ENCODE data around the gene DNM3.

The DNM3 gene

GRCh38 chr1:172453607-172454006 lies 612.3 kb downstream of the DNM3 start:
- no peak for TF ChIP-seq RAD21 (IDR thresholded peaks at IDR 0.05; ENCODE audit: low read depth)
- TF ChIP-seq EP300 (IDR thresholded peaks at IDR 0.05; ENCODE audit: borderline replicate concordance): no peak
- TF ChIP-seq CEBPB (IDR thresholded peaks at IDR 0.05): no peak
- no peak for TF ChIP-seq TAF1 (IDR thresholded peaks at IDR 0.05; ENCODE audit: low read depth)
- TF ChIP-seq YY1 (IDR thresholded peaks at IDR 0.05; ENCODE audit: low read depth): no peak

DNA sequence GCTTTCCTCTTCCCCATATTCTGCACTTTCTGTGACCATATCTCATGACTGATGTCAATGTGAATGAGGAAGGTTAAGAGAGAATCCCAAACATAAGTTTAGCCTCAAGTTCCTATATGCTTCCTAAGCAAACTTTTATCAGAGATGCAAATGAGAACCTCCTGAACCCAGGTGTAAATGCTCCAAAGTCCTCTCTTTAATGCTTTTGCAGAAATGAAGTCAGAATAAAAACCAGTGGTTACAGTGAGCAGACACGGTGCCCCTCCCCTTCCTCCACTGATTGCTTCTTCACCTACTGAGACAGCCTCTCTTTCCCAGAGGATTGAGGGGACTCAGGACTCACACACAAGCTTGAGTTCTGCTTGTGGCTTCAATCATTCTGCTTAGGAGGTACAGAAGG lies 614.2 kb downstream of the DNM3 start:
- no peak for TF ChIP-seq TAF1 (IDR thresholded peaks at IDR 0.05; ENCODE audit: low read depth)
- TF ChIP-seq EP300 (IDR thresholded peaks at IDR 0.05; ENCODE audit: borderline replicate concordance): no peak
- TF ChIP-seq EGR1 (IDR thresholded peaks at IDR 0.05): no peak
- TF ChIP-seq, protein P1, sequence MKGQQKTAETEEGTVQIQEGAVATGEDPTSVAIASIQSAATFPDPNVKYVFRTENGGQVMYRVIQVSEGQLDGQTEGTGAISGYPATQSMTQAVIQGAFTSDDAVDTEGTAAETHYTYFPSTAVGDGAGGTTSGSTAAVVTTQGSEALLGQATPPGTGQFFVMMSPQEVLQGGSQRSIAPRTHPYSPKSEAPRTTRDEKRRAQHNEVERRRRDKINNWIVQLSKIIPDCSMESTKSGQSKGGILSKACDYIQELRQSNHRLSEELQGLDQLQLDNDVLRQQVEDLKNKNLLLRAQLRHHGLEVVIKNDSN (IDR thresholded peaks at IDR 0.05): no peak
- no peak for TF ChIP-seq REST (IDR thresholded peaks at IDR 0.05; ENCODE audit: low read depth)

GRCh38 chr1:172456344-172456769 lies 615.1 kb downstream of the DNM3 start:
- TF ChIP-seq MAX (IDR thresholded peaks at IDR 0.05): no peak
- no peak for TF ChIP-seq TCF12 (IDR thresholded peaks at IDR 0.05; ENCODE audit: low read depth)
- TF ChIP-seq TEAD4 (IDR thresholded peaks at IDR 0.05): no peak
- no peak for TF ChIP-seq CREB1 (IDR thresholded peaks at IDR 0.05; ENCODE audit: low read depth)
- TF ChIP-seq ZBTB7A (IDR thresholded peaks at IDR 0.05; ENCODE audit: low read depth): no peak
- TF ChIP-seq FOXM1 (IDR thresholded peaks at IDR 0.05; ENCODE audit: borderline replicate concordance, low read depth): no peak
- no peak for TF ChIP-seq YY1 (IDR thresholded peaks at IDR 0.05; ENCODE audit: low read depth)
- no peak for TF ChIP-seq TAF1 (IDR thresholded peaks at IDR 0.05; ENCODE audit: low read depth)
- TF ChIP-seq, protein P1 (IDR thresholded peaks at IDR 0.05): no peak
- no peak for TF ChIP-seq NFIC (IDR thresholded peaks at IDR 0.05)
- TF ChIP-seq REST (IDR thresholded peaks at IDR 0.05; ENCODE audit: low read depth): no peak
- TF ChIP-seq CEBPB (IDR thresholded peaks at IDR 0.05): no peak
- no peak for TF ChIP-seq RAD21 (IDR thresholded peaks at IDR 0.05; ENCODE audit: low read depth)
- TF ChIP-seq EP300 (IDR thresholded peaks at IDR 0.05; ENCODE audit: borderline replicate concordance): no peak
- no peak for TF ChIP-seq EGR1 (IDR thresholded peaks at IDR 0.05)

DNA sequence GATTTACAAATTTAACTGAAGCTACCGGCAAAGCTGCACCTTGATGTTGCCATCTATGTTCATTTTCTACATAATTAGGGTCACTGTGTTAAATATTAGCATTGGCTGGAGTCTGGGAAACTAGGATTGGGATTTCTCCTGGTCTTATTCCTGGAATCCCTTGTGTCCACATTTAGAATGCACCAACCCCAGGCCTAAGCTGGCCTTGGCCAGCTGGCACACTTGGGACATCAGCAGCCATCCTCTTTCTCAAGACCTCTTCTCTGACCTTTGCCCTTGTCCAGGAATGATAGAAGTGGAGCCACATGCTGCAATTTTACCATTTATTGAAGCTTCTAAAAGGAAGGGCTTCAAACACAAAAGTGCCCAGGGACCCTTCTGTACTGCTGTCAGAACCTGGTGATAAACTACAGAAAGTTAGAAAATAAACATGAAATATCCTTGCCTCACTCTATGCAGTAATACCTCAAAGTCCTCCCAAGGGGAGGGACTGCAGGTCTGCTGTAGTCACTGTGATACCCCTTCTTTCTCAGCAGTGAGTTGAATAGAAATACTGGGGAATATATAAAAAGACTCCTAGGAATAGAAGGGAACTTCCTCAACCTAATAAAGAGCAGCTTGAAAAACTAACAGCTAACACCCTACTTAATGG lies 616.3 kb downstream of the DNM3 start:
- no peak for TF ChIP-seq MAX (IDR thresholded peaks at IDR 0.05)
- TF ChIP-seq, protein P1 (IDR thresholded peaks at IDR 0.05): no peak
- TF ChIP-seq EP300 (IDR thresholded peaks at IDR 0.05; ENCODE audit: borderline replicate concordance): no peak
- TF ChIP-seq TAF1 (IDR thresholded peaks at IDR 0.05; ENCODE audit: low read depth): no peak
- TF ChIP-seq RAD21 (IDR thresholded peaks at IDR 0.05; ENCODE audit: low read depth): no peak
- no peak for TF ChIP-seq ZBTB7A (IDR thresholded peaks at IDR 0.05; ENCODE audit: low read depth)
- no peak for TF ChIP-seq TCF12 (IDR thresholded peaks at IDR 0.05; ENCODE audit: low read depth)
- no peak for TF ChIP-seq YY1 (IDR thresholded peaks at IDR 0.05; ENCODE audit: low read depth)

- TF ChIP-seq TAF1 (IDR thresholded peaks at IDR 0.05; ENCODE audit: low read depth): no peak
- no peak for TF ChIP-seq EGR1 (IDR thresholded peaks at IDR 0.05)
- TF ChIP-seq CEBPB (IDR thresholded peaks at IDR 0.05): no peak
- no peak for TF ChIP-seq NFIC (IDR thresholded peaks at IDR 0.05)
- TF ChIP-seq RAD21 (IDR thresholded peaks at IDR 0.05; ENCODE audit: low read depth): no peak
- TF ChIP-seq, protein P1 (IDR thresholded peaks at IDR 0.05): no peak
- no peak for TF ChIP-seq ZBTB7A (IDR thresholded peaks at IDR 0.05; ENCODE audit: low read depth)
- TF ChIP-seq MAX (IDR thresholded peaks at IDR 0.05): no peak
- no peak for TF ChIP-seq TEAD4 (IDR thresholded peaks at IDR 0.05)
- TF ChIP-seq YY1 (IDR thresholded peaks at IDR 0.05; ENCODE audit: low read depth): no peak
- TF ChIP-seq FOXM1 (IDR thresholded peaks at IDR 0.05; ENCODE audit: borderline replicate concordance, low read depth): no peak
- TF ChIP-seq TCF12 (IDR thresholded peaks at IDR 0.05; ENCODE audit: low read depth): no peak
- TF ChIP-seq EP300 (IDR thresholded peaks at IDR 0.05; ENCODE audit: borderline replicate concordance): no peak
- no peak for TF ChIP-seq CREB1 (IDR thresholded peaks at IDR 0.05; ENCODE audit: low read depth)
- no peak for TF ChIP-seq REST (IDR thresholded peaks at IDR 0.05; ENCODE audit: low read depth)
These were observed 618.9 kb downstream of the DNM3 start for GRCh38 chr1:172460177-172460576.
